ENCODE measurements around the gene RANBP3.

DNA sequence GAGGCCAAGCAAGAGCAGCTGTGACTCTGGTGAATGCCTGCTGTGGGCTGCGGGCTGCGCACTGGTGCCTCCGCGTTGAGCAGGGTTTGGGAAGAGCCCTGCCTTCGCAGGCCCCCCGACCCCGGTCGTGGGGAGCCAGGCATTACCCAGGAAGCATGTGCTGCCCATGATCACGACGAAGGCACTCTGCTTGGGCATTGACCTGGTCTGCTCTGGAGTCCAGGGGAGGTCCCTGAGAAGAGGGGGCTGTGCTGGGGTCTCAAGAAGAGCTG lies 19.2 kb downstream of the RANBP3 start:
- TF ChIP-seq, protein P1, sequence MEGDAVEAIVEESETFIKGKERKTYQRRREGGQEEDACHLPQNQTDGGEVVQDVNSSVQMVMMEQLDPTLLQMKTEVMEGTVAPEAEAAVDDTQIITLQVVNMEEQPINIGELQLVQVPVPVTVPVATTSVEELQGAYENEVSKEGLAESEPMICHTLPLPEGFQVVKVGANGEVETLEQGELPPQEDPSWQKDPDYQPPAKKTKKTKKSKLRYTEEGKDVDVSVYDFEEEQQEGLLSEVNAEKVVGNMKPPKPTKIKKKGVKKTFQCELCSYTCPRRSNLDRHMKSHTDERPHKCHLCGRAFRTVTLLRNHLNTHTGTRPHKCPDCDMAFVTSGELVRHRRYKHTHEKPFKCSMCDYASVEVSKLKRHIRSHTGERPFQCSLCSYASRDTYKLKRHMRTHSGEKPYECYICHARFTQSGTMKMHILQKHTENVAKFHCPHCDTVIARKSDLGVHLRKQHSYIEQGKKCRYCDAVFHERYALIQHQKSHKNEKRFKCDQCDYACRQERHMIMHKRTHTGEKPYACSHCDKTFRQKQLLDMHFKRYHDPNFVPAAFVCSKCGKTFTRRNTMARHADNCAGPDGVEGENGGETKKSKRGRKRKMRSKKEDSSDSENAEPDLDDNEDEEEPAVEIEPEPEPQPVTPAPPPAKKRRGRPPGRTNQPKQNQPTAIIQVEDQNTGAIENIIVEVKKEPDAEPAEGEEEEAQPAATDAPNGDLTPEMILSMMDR (IDR thresholded peaks at IDR 0.05), result no peak
- TF ChIP-seq POLR2A (IDR thresholded peaks at IDR 0.05) (no peak), POLR2AphosphoS5 (IDR thresholded peaks at IDR 0.05) (no peak)
